GM12872 (cell line): ENCODE measurements around the gene ZBTB8B.

Experiments used
- CTCF ChIP-seq: IDR thresholded peaks from 3 replicates; pipeline ENCODE4 v1.5.1; 2011; ENCODE audit warnings: low read depth, mild to moderate bottlenecking, low read length, moderate library complexity; ENCODE audit not compliant: insufficient read depth

The ZBTB8B gene

GRCh38 chr1:32508761-32509160 lies 43.9 kb downstream of the ZBTB8B start:
- TF ChIP-seq CTCF: no peak

- no peak for TF ChIP-seq CTCF
Observed at GRCh38 chr1:32509939-32510338, 45.1 kb downstream of the ZBTB8B start.
